Stimulated activated CD8-positive, alpha-beta memory T cell treated with anti-CD3 and anti-CD28 coated beads, Interleukin-7, amount 100 ng/mL, for 1 hour (primary cell): ENCODE results near the gene SLC3A2.
"Not testable (repeated sequence)": the region's sequence is repeated elsewhere in the genome, so short reads cannot be mapped to it uniquely, and the experiment has no call there.

Experiments used
- DNase-seq, 2 donors: peaks; one replicate each; pipeline ENCODE4 v3.0.0-alpha.2; 2020; ENCODE audit warnings: low read depth in 2 of 2

The SLC3A2 gene

DNA sequence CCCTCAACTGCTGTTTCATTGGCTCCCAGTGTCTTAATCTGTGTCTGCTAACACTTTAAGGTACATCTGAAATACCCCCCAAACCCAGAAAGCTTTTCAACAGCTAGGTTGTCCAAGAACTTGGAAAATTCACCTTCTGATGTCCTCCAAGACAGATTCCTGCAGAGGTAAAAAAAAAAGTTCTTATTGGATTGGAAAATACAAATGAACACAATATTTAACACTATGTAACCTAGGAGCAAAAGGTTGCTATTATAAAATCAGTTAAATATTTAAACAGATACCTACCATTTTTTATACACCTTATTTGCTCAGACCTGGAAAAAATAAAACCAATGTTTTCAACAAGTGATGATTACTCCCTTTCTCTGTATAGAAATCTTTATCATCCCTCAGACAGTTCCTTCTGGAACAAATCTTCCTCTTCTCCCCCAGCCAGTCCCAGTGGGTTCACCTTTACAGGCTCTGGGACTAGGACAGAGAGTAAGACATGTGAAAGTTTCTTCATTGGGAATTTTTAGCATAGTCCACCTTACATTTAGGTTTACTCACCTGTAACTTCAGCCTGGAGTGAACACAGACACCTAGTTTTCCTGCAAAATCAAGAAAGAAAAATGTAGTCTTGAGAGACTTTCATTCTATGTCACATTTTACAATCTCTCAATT is 28.0 kb upstream of the SLC3A2 start:
- DNase-seq, result no peak

DNA sequence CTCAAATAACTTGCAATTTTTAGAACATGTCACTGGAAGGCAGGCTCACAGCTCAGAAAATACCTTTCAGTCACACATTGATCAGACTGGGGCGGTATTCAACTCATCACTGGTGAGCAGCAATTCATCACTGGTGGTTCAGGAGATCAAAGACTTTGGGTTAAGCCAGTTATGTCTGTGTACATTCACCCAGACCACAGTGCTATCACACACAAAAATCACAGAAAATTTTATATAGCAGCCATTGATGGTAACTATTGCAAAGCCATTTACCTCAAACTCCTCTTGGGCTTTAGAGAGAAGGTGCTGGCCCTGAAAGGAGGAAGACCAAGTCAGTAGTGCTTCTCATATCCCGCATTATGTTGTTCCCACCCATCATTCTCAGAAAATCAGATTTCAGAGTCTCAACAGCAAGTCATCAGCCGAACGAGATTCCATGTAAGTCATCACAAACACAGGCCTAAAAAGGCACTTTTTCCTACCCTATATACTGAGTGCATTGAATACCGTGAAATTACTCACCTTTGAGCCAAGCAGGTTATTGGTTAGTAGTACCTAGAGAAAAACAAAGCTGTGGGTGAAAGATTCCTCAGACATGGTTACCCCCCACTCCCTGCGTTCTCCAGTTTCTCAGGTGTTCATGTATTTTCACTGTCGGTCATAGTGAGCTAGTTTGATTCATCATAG is 27.3 kb upstream of the SLC3A2 start:
- no peak for DNase-seq

DNA sequence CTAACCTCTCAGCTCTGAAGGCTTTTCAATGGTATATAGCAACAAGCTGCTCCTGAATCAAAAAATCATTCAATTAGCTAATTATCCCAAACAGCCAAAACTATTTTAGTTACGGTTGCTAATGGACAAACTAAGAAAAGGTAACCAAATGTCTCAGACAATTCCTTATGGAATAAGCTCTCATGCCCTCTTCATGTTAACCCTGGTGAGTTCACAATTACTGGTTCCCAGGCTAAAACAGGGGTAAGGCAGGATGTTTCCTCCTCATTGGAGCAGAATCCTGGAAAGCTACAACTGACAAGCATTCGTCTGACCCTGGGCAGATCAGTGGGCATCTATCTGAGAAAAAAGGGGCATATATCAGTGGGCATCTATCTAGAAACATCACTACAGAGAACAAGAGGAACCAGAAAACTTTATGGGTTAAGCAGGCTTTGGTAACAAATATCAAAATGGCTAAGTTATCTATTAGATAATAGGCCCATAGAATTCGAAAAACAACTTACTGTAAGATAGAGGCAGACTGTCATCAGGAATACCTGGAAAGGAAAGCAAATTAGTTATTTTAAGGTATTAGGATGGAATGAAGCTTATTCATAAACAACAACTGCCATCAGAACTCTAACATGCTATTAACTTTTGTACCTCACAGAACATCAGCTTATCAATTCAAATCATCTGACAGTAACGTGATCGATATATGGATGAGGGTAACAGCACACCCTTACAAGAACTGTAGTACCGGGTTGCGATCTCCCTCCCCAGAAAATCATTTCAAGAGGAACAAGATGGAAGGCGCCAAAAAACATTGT is 26.5 kb upstream of the SLC3A2 start:
- no peak for DNase-seq

DNA sequence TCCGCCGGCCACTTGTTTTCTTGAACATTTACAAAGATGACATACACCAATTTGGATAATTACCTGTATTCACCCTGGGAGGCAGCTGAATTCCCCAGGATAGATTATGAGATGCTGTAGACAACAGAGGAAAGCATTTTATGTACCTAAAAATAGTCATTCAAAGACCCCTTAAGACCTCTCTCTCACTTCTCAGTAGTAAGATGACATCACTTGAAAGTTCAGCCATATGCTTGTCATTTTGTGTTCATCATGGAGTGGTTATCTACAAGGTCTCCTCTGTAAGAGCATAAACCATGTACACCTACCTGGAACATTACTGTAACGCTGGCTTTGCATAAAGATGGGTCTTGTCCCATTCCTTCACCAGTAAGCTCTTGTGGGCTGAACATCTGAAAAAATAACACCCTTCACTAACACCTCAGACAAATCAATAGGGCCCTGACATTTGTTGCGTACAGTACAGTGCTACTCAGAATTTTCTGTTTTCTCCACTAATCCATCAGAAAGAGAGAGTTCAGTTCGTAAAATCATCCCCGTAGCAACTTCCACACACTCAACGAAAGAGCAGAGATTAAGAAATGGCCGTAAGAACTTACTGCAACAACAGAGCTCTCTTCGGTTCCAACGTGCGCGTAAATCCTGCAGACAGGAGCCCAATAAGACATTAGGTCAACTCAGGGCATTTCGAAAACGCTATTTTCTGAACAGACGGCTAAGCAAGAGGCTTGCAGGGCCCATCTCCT is 25.7 kb upstream of the SLC3A2 start:
- no peak for DNase-seq

DNA sequence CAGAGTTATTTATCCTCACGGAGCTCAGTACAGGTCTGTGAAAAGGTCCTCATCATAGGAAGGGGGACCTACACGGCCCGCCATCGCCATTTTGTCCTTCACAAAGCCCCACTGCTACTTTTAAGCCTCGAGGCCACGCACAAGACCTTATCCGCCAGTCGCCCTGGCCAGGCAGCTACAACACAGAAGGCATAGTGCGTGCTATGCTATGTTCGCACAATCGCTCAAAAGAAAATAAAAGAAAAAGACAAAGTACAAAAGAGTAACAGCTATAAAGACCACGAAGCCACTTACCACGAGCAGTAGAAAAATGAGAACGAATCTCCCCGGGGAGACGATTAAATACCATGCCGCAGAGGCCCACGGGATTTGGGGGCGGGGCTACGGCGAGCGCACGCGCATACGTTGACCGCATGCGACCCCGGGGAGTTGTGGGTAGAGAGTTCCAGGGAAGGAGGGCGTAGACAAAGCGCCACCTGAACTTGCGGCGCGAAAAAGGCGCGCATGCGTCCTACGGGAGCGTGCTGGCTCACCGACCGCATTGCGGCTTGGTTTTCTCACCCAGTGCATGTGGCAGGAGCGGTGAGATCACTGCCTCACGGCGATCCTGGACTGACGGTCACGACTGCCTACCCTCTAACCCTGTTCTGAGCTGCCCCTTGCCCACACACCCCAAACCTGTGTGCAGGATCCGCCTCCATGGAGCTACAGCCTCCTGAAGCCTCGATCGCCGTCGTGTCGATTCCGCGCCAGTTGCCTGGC is 24.9 kb upstream of the SLC3A2 start:
- peak; percentile 98 for DNase-seq

DNA sequence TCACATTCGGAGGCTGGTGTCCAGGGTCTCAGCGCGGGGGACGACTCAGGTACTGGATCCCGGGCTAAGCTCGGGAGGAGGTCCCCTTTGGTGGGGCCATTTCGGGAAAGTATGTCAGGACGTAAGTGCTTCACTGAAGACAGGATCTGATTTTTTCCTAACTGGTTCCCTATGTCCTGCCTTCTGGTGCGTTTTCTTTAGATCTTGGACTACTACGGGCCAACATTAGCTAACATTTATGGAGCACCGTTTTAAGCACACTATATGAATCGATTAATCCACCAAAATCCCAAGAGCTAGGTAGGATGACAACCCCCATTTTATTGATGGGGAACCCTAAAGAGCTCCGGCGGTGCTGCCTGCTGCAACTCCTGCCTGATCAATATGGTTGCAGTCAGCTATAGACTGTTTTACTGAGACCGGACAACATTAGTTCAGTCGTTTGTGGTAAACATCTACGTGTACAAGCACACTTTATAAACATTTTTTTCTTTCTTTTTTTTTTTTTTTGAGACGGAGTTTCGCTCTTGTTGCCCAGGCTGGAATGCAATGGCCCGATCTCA is 24.3 kb upstream of the SLC3A2 start:
- no peak for DNase-seq

DNA sequence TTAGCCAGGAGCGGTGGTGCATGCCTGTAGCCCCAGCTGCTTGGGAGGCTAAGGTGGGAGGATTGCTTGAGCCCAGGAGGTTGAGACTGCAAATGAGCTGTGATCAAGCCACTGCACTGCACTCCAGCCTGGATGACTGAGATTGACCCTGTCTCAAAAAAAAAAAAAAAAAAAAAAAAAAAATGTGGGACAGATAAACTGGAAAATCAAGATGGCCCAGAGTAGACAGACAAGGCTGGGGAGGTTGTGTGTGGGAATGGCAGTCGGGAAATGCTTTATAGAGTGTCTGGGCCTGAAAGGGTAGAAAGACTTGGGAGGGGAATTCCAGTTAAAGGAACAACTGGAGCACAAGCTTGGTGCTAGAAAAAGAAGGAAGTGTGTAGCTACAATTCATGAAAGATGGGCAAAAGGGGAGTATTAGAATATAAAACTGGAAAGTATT is 23.1 kb upstream of the SLC3A2 start:
- no peak for DNase-seq

DNA sequence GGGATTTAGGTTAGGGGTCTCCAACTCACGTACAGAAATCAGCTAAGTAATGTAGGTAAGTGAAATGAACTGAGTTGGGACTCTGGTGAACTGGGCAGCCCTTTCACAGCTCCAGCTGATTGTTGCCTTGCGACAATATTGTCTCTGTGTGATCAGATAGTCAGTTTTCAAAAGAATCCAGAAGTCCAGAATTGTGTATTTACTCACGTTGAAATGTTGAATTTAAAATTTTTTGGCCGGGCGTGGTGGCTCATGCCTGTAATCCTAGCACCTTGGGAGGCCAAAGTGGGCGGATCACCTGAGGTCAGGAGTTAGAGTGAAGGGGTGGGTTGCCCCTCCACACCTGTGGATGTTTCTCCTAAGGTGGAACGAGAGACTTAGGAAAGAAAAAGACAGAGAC is 22.5 kb upstream of the SLC3A2 start:
- no peak for DNase-seq

DNA sequence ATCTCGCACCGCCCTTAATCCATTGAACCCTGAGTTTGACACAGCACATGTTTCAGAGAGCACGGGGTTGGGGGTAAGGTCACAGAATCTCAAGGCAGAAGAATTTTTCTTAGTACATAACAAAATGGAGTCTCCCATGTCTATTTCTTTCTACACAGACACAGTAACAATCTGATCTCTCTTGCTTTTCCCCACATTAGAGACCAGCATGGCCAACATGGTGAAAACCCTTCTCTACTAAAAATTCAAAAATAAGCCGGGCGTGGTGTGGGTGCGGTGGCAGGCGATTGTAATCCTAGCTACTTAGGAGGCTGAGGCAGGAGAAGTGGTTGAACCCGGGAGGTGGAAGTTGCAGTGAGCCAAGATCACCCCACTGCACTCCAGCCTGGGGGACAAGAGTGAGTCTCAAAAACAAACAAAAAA is 21.4 kb upstream of the SLC3A2 start:
- DNase-seq, result not testable (repeated sequence)

DNA sequence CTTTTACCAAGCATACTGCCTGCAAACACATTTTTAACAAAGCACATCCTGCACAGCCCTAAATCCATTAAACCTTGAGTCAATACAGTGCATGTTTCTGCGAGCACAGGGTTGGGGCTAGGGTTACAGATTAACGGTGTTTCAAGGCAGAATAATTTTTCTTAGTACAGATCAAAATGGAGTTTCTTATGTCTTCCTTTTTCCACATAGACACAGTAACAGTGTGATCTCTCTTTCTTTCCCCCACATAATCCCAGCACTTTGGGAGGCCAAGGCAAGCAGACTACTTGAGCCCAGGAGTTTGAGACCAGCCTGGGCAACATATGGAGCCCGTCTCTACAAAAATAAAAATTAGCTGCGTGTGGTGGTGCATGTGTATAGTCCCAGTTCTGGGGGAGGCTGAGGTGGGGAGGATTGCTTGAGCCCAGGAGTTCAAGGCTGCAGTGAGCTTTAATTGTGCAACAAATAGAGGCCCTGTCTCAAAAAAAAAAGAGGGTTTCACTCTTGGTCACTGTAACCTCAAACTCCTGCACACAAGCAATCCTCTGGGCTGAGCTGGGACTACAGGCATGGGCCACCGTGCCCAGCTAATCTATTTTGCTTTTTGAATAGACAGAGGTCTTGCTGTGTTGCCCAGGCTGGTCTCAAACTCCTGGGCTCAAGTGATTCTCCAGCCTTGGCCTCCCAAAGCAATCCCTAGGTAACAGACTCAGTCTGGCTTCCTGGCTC is 19.7 kb upstream of the SLC3A2 start:
- DNase-seq, result no peak

DNA sequence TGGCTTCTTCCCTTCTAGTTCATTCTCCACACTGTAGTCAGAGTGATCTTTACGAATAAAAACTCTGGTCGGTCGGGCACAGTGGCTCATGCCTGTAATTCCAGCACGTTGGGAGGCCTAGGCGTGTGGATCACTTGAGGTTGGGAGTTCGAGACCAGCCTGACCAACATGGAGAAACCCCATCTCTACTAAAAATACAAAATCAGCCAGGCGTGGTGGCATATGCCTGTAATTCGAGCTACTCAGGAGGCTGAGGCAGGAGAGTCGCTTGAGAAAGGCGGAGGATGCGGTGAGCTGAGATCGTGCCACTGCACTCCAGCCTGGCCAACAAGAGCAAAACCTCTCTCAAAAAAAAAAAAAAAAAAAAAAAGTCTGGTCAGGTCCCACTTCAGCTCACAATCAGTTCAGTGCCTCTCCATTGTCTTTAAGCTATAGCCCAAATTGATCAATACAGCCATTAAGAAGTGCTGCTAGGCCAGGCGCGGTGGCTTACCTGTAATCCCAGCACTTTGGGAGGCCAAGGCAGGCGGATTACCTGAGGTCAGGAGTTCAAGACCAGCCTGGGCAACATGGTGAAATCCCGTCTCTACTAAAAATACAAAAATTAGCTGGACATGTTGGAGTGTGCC is 19.0 kb upstream of the SLC3A2 start:
- not testable (repeated sequence) for DNase-seq

DNA sequence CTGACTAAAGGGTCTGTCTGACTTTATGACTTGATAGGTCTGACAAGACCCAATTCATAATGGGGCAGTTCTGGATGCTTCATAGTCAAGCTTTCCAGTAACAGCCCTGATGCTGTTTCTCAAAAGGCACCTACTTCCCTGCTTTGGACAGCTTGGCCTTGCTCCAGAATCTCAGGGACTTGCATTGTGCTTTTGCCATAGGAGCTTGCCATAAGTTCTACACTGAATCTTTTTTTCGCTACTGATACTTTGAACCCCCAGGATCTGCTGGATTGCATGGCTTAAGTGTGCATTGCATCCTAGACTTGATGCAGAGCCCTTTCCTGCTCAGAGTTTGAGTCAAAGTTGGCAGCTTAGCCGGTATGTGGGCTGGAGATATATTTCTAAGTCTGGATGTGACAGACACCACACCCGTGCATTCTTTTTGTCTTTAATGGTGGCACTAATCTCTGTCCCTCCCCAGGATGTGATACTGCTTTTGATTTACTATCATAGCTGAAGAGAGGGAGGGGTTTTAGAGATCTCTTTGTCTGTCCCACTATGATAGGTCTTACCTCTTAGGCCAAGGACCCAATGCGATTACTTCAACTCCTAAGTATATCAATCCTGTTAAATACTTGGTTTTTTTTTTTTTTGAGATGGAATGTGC is 16.9 kb upstream of the SLC3A2 start:
- no peak for DNase-seq

DNA sequence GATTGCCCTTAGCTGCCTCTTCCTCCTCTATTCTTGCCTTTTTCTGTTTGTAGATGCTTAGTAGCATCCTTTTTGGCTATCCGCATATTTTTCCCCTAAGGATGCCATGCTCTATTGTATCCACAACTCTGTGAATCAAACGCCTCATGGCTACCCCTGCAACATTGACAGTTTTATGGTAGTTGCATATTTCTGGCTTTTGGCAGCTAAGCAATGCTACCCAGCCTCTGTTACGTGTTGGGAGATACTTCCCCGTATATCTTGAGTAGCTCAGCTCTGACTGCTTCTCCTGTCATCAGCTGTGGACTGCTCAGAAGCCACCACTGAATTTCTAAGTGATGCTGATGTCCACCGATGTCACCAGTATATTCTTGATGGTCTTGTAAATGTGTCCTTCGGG is 15.1 kb upstream of the SLC3A2 start:
- no peak for DNase-seq

DNA sequence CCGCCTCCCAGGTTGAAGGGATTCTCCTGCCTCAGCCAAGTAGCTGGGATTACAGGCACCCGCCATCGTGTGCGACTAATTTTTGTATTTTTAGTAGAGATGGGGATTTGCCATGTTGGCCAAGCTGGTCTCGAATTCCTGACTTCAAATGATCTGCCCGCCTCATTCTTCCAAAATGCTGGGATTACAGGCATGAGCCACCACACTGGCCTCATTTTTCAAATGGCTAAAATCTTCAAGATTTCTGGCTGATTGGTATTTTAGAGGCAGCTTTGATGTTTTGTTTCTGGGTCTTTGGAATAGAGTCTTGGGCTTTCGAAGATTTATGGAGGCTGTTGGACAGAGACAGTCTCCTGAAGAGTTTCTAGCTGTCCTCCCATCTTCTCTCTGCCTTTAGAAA is 5.8 kb upstream of the SLC3A2 start:
- no peak for DNase-seq

DNA sequence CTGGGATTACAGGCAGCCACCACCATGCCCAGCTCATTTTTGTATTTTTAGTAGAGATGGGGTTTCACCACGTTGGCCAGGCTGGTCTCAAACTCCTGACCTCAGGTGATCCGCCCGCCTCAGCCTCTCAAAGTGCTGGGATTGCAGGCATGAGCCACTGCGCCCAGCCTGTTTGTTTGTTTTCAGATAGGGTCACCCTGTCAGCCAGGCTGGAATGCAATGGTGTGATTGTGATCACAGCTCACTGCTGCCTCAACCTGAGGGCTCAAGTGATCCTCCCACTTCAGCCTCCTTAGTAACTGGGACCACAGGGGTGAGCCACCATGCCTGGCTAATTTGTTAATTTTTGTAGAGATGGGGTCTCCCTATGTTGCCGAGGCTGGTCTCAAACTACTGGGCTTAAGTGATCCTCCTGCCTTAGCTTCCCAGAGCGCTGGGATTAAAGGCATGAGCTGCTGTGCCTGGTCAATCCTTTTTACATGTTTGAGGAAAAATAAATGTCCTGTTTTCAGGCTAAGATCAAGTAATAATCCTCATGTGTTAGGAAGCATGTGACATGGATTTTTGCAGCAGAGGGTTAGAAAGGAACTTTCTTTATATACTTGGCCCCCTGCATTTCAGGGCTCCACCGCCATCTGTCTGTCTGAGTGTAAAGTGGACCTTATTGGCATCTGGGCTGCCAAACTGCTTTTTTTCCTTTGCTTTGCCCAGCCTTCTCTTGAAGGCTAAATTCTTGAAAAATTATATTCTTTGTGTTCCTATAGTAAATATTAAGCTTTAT is 4.8 kb upstream of the SLC3A2 start:
- no peak for DNase-seq

DNA sequence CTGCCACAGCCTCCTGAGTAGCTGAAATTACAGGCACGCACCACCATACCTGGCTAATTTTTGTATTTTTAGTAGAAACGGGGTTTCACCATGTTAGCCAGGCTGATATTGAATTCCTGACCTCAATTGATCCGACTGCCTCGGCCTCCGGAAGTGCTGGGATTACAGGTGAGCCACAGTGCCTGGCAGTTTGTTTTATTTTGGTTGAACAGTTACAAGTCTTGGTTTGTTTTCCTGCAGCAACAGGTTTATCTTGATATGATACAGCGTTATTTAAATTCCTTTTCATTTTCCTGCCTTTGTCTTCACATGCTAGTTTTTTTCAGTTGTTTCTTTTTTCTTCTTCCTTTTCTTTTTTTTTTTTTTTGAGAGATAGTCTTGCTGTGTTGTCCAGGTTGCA is 4.0 kb upstream of the SLC3A2 start:
- DNase-seq, result no peak

DNA sequence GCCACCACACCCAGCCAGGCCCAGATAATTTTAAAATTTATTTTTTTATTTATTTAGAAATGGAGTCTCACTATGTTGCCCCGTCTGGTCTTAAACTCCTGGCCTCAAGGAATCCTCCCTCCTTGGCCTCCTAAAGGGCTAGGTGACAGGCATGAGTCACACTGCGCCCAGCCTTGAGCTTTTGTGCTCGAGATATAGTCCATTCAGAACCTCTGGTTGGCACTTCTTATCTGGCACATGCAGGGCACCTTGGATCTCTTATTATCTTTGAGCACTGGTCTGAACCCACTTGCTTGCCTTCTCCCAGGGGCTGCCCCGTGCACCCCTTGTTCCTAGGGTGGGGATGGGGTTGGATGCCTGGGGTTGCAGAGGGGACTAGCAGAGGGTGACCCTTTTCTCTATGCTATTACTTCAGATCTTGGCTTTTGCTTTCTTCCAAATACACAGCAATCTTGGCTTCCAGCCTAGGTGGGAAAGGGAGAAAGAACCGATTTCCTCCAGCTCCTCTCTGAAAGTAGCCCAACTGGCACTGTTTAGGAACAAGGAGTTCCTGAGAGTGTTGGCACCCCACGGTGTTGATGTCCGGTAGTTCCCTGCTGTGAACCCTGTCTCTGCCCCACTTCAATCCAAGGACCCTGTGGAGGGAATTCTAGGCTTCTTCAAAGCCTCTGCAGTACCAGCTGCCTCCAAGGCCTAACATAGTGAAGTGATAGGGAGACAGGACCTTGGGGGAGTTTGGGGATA is 1.3 kb upstream of the SLC3A2 start:
- DNase-seq, result no peak
